Loucy (cell line): ENCODE measurements around the gene SCUBE2.

Experiments used
- CTCF ChIP-seq: fragments of 200-600 bp; sonication (generic); conservative IDR thresholded peaks from 2 replicates; pipeline ENCODE4 v1.5.1; 2014; ENCODE audit warnings: mild to moderate bottlenecking, antibody characterized with exemption, low read length
- EZH2phosphoT487 ChIP-seq: fragments of 200-600 bp; IDR thresholded peaks from 2 replicates; pipeline ENCODE4 v1.6.1; 2018; ENCODE audit warnings: antibody characterized with exemption, mild to moderate bottlenecking, moderate library complexity, borderline replicate concordance

GRCh38 chr11:9139628-9140357 is 48.4 kb upstream of the SCUBE2 start:
- TF ChIP-seq EZH2phosphoT487 (no peak), CTCF (no peak)
